Esophagus muscularis mucosa (tissue), 4 donors: ENCODE results near the gene IGSF21.

ENCODE experiments used
- EP300 ChIP-seq: sonication (generic); formaldehyde crosslinking; IDR thresholded peaks from one replicate; pipeline ENCODE4 v1.6.1; 2017; ENCODE audit warnings: antibody characterized with exemption
- POLR2AphosphoS5 ChIP-seq, 2 donors: sonication (generic); formaldehyde crosslinking; IDR thresholded peaks; one replicate each; pipeline ENCODE4 v1.6.1; 2017; ENCODE audit warnings: antibody characterized with exemption in 2 of 2
- TF ChIP-seq, protein P1 (sequence below), 3 experiments: fragments of 200-600 bp in 2 of 3; fragments of 450-650 bp in 1 of 3; sonication (generic) in 2 of 3; IDR thresholded peaks; one replicate each; pipeline ENCODE4 v1.5.1; 2017 to 2019; ENCODE audit warnings: antibody characterized with exemption in 3 of 3, mild to moderate bottlenecking in 2 of 3, moderate library complexity in 1 of 3

- TF ChIP-seq, protein P1, sequence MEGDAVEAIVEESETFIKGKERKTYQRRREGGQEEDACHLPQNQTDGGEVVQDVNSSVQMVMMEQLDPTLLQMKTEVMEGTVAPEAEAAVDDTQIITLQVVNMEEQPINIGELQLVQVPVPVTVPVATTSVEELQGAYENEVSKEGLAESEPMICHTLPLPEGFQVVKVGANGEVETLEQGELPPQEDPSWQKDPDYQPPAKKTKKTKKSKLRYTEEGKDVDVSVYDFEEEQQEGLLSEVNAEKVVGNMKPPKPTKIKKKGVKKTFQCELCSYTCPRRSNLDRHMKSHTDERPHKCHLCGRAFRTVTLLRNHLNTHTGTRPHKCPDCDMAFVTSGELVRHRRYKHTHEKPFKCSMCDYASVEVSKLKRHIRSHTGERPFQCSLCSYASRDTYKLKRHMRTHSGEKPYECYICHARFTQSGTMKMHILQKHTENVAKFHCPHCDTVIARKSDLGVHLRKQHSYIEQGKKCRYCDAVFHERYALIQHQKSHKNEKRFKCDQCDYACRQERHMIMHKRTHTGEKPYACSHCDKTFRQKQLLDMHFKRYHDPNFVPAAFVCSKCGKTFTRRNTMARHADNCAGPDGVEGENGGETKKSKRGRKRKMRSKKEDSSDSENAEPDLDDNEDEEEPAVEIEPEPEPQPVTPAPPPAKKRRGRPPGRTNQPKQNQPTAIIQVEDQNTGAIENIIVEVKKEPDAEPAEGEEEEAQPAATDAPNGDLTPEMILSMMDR (IDR thresholded peaks at IDR 0.05), result no peak
- TF ChIP-seq POLR2AphosphoS5 (IDR thresholded peaks at IDR 0.05), result no peak
- no peak for TF ChIP-seq EP300
Measured at GRCh38 chr1:18271336-18271735, 163.7 kb downstream of the IGSF21 start.
